ENCODE data around the gene RXFP1.
"Not testable (repeated sequence)": the region's sequence is repeated elsewhere in the genome, so short reads cannot be mapped to it uniquely, and the experiment has no call there.

Gene RXFP1

GRCh38 chr4:158610790-158611189 is 89.1 kb downstream of the RXFP1 start:
- TF ChIP-seq ZNF274 (IDR thresholded peaks at IDR 0.05; ENCODE audit: low read depth, low read length): no peak
- no peak overlapping the region for H3K4me3 ChIP-seq (ENCODE audit: low read length)

DNA sequence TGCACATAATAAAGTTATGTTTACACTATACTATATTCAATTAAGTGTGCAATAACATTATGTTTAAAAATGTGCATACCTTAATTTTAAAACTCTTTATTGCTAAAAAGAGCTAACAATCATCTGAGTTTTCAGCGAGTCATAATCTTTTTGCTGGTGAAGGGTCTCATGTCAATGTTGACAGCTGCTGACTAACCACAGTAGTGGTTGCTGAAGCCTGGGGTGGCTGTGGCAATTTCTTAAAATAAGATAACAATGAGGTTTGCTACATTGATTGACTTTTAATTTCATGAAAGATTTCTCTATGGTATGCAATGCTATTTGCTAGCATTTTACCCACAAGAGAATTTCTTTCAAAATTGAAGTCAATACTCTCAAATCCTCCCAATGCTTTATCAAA is 91.4 kb downstream of the RXFP1 start:
- no peak for TF ChIP-seq ZNF274 (IDR thresholded peaks at IDR 0.05; ENCODE audit: low read depth, low read length)
- no peak overlapping the region for H3K4me3 ChIP-seq (ENCODE audit: low read length)

- TF ChIP-seq ZNF274 (IDR thresholded peaks at IDR 0.05; ENCODE audit: low read depth, low read length): no peak
- H3K4me3 ChIP-seq (ENCODE audit: low read length): no peak overlapping the region
Measured at GRCh38 chr4:158617956-158618355, 96.3 kb downstream of the RXFP1 start.

GRCh38 chr4:158621729-158622128 is 100.0 kb downstream of the RXFP1 start:
- no peak for TF ChIP-seq ZNF274 (IDR thresholded peaks at IDR 0.05; ENCODE audit: low read depth, low read length)
- no peak overlapping the region for H3K4me3 ChIP-seq (ENCODE audit: low read length)

DNA sequence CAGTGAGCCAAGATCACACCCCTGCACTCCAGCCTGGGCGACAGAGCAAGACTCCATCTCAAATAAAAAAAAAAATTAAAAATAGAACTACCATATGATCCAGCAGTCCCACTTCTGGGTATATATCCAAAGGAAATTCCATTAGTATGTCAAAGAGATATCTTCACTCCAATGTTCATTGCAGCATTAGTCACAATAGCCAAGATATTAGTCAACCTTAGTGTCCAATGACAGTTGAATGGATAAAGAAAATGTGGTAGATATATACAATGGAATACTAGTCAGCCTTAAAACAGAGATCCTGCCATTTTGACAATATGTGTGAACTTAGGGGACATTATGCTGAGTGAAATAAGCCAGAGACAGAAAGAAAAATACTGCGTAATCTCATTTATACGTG is 100.6 kb downstream of the RXFP1 start:
- TF ChIP-seq ZNF274 (IDR thresholded peaks at IDR 0.05; ENCODE audit: low read depth, low read length): no peak
- no peak overlapping the region for H3K4me3 ChIP-seq (ENCODE audit: low read length)

DNA sequence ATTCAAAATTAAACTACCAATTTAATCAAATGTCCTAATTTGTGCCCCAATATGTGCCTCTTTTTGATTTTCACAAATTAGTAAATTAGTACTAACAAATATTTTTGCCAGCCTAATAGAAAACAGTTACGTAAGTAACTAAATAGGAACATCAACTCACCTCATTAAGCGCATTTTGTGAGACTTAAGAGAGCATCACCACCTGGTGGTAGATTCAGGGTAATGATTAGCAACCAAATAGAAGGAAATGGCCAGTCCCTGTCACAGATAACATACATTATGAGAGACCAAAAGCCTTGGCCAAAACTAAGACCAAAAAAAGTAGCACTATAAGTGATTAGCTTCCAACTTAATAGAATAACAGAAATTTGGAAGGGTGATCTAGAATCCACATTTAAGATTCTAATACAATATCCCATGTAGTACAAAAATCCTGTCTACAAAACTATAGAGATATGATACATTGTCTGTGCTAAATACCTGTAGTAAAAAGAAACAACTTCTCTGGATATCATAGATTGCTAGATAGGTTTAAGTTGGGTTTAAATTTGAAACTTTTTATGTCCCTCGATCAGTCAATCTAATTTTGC is 103.3 kb downstream of the RXFP1 start:
- H3K4me3 ChIP-seq (ENCODE audit: low read length): no peak overlapping the region
- TF ChIP-seq ZNF274 (IDR thresholded peaks at IDR 0.05; ENCODE audit: low read depth, low read length): no peak

DNA sequence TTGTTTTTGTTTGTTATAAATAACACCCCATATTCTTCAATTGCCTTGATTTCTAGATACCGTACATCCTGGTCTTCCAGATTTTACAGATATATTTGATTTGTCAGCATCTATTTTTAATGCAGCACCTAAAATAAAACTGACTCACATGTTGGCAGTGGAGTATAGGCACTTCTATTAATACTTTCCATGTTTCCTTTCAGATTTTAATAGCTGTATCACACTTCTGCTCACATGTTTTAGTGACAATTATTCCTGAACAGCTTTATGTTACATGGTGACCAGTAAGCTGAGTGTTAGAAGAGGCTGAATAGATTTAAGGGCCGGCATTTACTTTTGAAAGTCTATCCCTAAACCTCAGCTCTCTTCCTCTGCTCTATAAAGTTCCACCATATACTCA is 103.9 kb downstream of the RXFP1 start:
- no peak for TF ChIP-seq ZNF274 (IDR thresholded peaks at IDR 0.05; ENCODE audit: low read depth, low read length)
- H3K4me3 ChIP-seq (ENCODE audit: low read length): no peak overlapping the region

DNA sequence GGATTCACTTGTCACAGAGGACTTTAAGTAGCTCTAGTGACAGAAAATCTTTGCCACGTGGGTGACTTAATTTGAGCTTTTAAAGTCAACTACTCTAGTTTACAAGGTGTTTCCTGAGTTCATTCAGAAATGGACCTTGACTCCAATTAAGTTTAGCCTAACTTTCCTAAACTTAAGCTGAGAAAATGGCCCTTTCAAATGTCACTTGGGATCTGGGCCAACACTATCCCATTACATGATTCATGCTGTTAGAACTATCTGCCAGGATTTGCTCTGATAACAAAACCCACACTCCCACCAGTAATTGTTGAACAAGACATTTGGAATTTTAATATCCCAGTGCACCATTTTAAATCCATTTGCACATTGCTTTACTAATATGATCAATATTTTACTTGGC is 109.2 kb downstream of the RXFP1 start:
- H3K4me3 ChIP-seq (ENCODE audit: low read length): no peak overlapping the region
- TF ChIP-seq ZNF274 (IDR thresholded peaks at IDR 0.05; ENCODE audit: low read depth, low read length): no peak

GRCh38 chr4:158636619-158637018 is 114.9 kb downstream of the RXFP1 start:
- H3K4me3 ChIP-seq (ENCODE audit: low read length): no peak overlapping the region
- no peak for TF ChIP-seq ZNF274 (IDR thresholded peaks at IDR 0.05; ENCODE audit: low read depth, low read length)

DNA sequence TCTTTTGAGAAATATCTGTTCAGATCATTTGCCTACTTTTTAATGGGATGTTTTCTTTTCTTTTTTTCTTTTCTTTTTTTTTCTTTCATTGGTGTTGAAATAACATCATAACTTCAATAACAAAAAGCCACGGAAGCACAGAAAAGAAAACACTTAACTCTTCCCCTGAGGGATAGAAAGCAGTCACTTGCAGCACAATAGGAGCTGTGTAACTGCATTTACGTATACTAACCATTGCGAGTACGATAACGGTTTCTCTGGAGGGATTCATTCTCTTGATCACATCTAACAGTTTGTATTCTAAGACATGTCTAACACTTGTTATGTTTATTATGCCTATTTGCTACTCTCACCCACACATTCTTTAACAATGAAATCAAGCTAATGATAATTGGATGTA is 122.7 kb downstream of the RXFP1 start:
- no peak for TF ChIP-seq ZNF274 (IDR thresholded peaks at IDR 0.05; ENCODE audit: low read depth, low read length)

GRCh38 chr4:158644760-158645159 is 123.1 kb downstream of the RXFP1 start:
- no peak for TF ChIP-seq ZNF274 (IDR thresholded peaks at IDR 0.05; ENCODE audit: low read depth, low read length)
- H3K4me3 ChIP-seq (ENCODE audit: low read length): no peak overlapping the region

More for the DNA sequence above, 122.7 kb downstream of the RXFP1 start:
- no peak overlapping the region for H3K4me3 ChIP-seq (ENCODE audit: low read length)

- no peak for TF ChIP-seq ZNF274 (IDR thresholded peaks at IDR 0.05; ENCODE audit: low read depth, low read length)
- no peak overlapping the region for H3K4me3 ChIP-seq (ENCODE audit: low read length)
Measured at GRCh38 chr4:158649111-158649680, 127.5 kb downstream of the RXFP1 start.

DNA sequence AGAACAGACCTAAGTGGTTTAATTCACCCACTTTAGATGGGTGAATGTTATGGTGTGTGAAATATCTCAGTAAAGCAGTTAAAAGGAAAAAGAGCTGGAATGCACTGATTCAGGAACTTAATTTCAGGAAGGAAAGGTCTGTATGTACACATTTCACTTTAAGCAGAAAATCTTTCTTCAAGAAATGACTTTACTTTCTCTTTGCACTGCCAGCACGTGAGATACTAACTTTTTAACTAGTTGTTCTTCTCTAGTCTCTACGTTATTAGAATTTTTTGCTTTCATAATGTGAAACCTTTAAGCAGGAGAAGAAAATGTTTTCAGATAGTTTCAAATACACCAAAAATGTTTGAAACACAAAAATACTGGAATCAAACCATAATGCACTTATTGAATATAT is 131.2 kb downstream of the RXFP1 start:
- no peak overlapping the region for H3K4me3 ChIP-seq (ENCODE audit: low read length)

DNA sequence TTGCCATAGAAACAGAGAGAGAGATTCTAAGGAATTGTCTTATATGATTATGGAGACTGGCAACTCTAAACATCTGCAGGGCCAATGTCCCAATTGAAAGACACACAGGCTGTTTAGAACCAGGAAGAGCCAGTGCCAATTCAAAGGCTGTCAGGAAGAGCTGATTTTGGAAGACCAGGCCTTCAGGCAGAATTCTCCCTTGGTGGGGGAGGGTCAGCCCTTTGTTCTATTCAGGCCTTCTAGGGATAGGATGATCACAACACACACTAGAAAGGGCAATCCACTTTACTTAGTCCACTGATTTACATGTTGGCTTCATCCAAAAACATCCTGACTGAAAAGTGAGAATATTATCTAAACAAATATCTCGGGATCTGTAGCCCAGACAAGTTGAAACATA is 134.8 kb downstream of the RXFP1 start:
- H3K4me3 ChIP-seq (ENCODE audit: low read length): no peak overlapping the region
- no peak for TF ChIP-seq ZNF274 (IDR thresholded peaks at IDR 0.05; ENCODE audit: low read depth, low read length)

More for the DNA sequence above, 131.2 kb downstream of the RXFP1 start:
- TF ChIP-seq ZNF274 (IDR thresholded peaks at IDR 0.05; ENCODE audit: low read depth, low read length): no peak

- no peak overlapping the region for H3K4me3 ChIP-seq (ENCODE audit: low read length)
- no peak for TF ChIP-seq ZNF274 (IDR thresholded peaks at IDR 0.05; ENCODE audit: low read depth, low read length)
Measured at GRCh38 chr4:158657291-158657690, 135.6 kb downstream of the RXFP1 start.

DNA sequence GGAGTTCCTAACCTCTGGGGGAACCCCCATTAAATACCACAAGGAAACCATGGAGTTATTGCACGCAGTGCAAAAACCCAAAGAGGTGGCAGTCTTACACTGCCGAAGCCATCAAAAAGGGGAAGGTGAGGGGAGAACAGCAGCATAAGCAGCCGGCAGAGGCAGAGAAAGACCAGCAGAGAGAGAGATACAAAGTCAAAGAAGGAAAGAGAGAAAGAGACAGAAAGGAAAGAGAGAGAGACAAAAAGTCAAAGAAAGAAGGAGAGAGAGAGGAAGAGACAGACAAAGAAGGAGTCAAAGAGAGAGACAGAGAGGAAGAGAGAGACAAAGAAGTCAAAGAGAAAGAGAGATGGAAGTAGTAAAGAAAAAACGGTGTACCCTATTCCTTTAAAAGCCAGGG is 141.6 kb downstream of the RXFP1 start:
- not testable (repeated sequence) for H3K4me3 ChIP-seq (ENCODE audit: low read length)

GRCh38 chr4:158663707-158664625 is 142.3 kb downstream of the RXFP1 start:
- not testable (repeated sequence) for H3K4me3 ChIP-seq (ENCODE audit: low read length)
